PC-3 (cell line): ENCODE results near the gene GDF7. TPM values are rescaled to one million over a fixed set of nuclear protein-coding genes. Genes with fewer than 3 reads are reported as not detected.

ENCODE experiments used
- ATAC-seq: fragments of 200-7000 bp; cut with Tn5 transposase; 2 replicates; pipeline ENCODE4 v1.9.1; 2020; ENCODE audit warnings: mild to moderate bottlenecking, moderate library complexity
- BruUV-seq: library from RNA; stranded (reverse); fragments of 400-500 nt; replicated peaks from 2 replicates; lab custom pipeline; 2021; lab: Mats Ljungman, UMichigan
- CTCF ChIA-PET: fragments of 300-600 bp; sonication (Branson Sonifier 250); formaldehyde crosslinking; loops from one replicate; lab custom pipeline; 2022; ENCODE audit warnings: antibody characterized with exemption; lab: Charles Lee
- POLR2A ChIA-PET: fragments of 300-600 bp; sonication (Branson Sonifier 250); formaldehyde crosslinking; loops from one replicate; lab custom pipeline; 2022; ENCODE audit warnings: antibody characterized with exemption; ENCODE audit not compliant: unreplicated experiment; lab: Charles Lee
- DNase-seq: peaks from one replicate; pipeline ENCODE4 v3.0.0-alpha.2; 2015
- H2AFZ ChIP-seq: fragments of 300-600 bp; sonication (generic); 2 replicates; pipeline ENCODE4 v1.6.0; 2016; ENCODE audit warnings: antibody characterized with exemption, low read length
- H3F3A ChIP-seq: fragments of 300-600 bp; sonication (generic); one replicate; pipeline ENCODE4 v1.6.0; 2017; ENCODE audit warnings: antibody characterized with exemption, low read length, control low read depth, mild to moderate bottlenecking; ENCODE audit not compliant: unreplicated experiment
- H3K27ac ChIP-seq: fragments of 300-600 bp; sonication (generic); 2 replicates; pipeline ENCODE4 v1.5.1; 2016; ENCODE audit warnings: mild to moderate bottlenecking, low read length
- H3K27me3 ChIP-seq: fragments of 300-600 bp; sonication (generic); 2 replicates; pipeline ENCODE4 v1.6.1; 2016; ENCODE audit warnings: low read length, mixed read lengths
- H3K36me3 ChIP-seq: fragments of 300-600 bp; sonication (generic); 2 replicates; pipeline ENCODE4 v1.6.1; 2016; ENCODE audit warnings: low read depth, mixed run types, low read length, mixed read lengths
- H3K4me1 ChIP-seq: fragments of 300-600 bp; sonication (generic); 2 replicates; pipeline ENCODE4 v1.5.1; 2016; ENCODE audit warnings: low read length; ENCODE audit not compliant: insufficient read depth
- H3K4me2 ChIP-seq: fragments of 300-600 bp; sonication (generic); 2 replicates; pipeline ENCODE4 v1.6.0; 2016; ENCODE audit warnings: low read length
- H3K4me3 ChIP-seq: fragments of 300-600 bp; sonication (generic); 2 replicates; pipeline ENCODE4 v1.5.1; 2016; ENCODE audit warnings: mild to moderate bottlenecking, low read length, mixed read lengths
- H3K79me2 ChIP-seq: fragments of 300-600 bp; sonication (generic); 2 replicates; pipeline ENCODE4 v1.6.1; 2017; ENCODE audit warnings: low read length, mixed read lengths
- H3K9ac ChIP-seq: fragments of 300-600 bp; sonication (generic); 2 replicates; pipeline ENCODE4 v1.6.0; 2016; ENCODE audit warnings: mild to moderate bottlenecking, low read length
- H3K9me2 ChIP-seq: fragments of 300-600 bp; sonication (generic); replicated peaks from 2 replicates; pipeline ENCODE4 v1.6.1; 2016; ENCODE audit warnings: mixed run types, low read length, mixed read lengths
- H3K9me3 ChIP-seq: fragments of 300-600 bp; sonication (generic); 2 replicates; pipeline ENCODE4 v1.6.1; 2016; ENCODE audit warnings: low read length, mixed read lengths
- H4K20me1 ChIP-seq: fragments of 300-600 bp; sonication (generic); 2 replicates; pipeline ENCODE4 v1.6.1; 2016; ENCODE audit warnings: low read length, mixed read lengths
- EZH2 ChIP-seq: fragments of 300-600 bp; sonication (generic); IDR thresholded peaks from one replicate; pipeline ENCODE4 v1.6.1; 2017; ENCODE audit warnings: antibody characterized with exemption, mild to moderate bottlenecking, low read length; ENCODE audit not compliant: unreplicated experiment
- EZH2phosphoT487 ChIP-seq: fragments of 300-600 bp; sonication (generic); IDR thresholded peaks from 2 replicates; pipeline ENCODE4 v1.6.1; 2018; ENCODE audit warnings: mild to moderate bottlenecking, antibody characterized with exemption, low read length, borderline replicate concordance
- intact Hi-C: fragments of 100-400 bp; cut with micrococcal nuclease; formaldehyde crosslinking; loops from 2 replicates; pipeline ENCODE4 v1.9.0; 2023
- total RNA-seq: library from RNA; depleted of rRNA; stranded (reverse); fragments of >200 nt; gene quantifications from 2 replicates; pipeline ENCODE4 v1.2.3, GENCODE V29; 2014
- TF ChIP-seq, protein P1 (sequence below): fragments of 300-600 bp; sonication (generic); conservative IDR thresholded peaks from 2 replicates; pipeline ENCODE4 v1.5.1; 2017; ENCODE audit warnings: antibody characterized with exemption, low read depth, mild to moderate bottlenecking, low read length

The GDF7 gene
- total RNA-seq, 1 experiment from 2014 or later, result 0.04 TPM

- Histone ChIP-seq H3K27me3 (peaks cover 6% of the 10 kb centered on the region; the same call in 1 of the 2 replicates), H3K27ac (peak within 1 kb of the TSS; percentile 24), H3F3A (no peaks in the 10 kb centered on the region), H3K9me2 (no peaks in the 10 kb centered on the region), H2AFZ (peak within 1 kb of the TSS; percentile 96), H3K4me1 (peaks cover 15% of the 10 kb centered on the region), H4K20me1 (no peaks in the 10 kb centered on the region), H3K4me3 (peak within 1 kb of the TSS; percentile 74), H3K79me2 (no peaks in the 10 kb centered on the region), H3K4me2 (peak within 1 kb of the TSS; percentile 94), H3K36me3 (no peaks in the 10 kb centered on the region), H3K9ac (peak within 1 kb of the TSS; percentile 84), H3K9me3 (no peaks in the 10 kb centered on the region)
- BruUV-seq, result TSS peak; percentile 90
- intact Hi-C loops, result no loop called here
- DNase-seq (peak; percentile 91), ATAC-seq (peak; percentile 95)
- POLR2A ChIA-PET, result interaction anchor here (0.6 to 1.3 kb wide), 2 partner anchors 204 to 213 kb away, joined by 3 to 4 read pairs; partner anchors contain the start of gene RHOB
- CTCF ChIA-PET, result interaction anchor here (0.6 to 2.1 kb wide), 6 partner anchors 10 to 849 kb away, joined by 3 to 10 read pairs (median 7); partner anchors contain the start of gene RHOB
- TF ChIP-seq, protein P1, sequence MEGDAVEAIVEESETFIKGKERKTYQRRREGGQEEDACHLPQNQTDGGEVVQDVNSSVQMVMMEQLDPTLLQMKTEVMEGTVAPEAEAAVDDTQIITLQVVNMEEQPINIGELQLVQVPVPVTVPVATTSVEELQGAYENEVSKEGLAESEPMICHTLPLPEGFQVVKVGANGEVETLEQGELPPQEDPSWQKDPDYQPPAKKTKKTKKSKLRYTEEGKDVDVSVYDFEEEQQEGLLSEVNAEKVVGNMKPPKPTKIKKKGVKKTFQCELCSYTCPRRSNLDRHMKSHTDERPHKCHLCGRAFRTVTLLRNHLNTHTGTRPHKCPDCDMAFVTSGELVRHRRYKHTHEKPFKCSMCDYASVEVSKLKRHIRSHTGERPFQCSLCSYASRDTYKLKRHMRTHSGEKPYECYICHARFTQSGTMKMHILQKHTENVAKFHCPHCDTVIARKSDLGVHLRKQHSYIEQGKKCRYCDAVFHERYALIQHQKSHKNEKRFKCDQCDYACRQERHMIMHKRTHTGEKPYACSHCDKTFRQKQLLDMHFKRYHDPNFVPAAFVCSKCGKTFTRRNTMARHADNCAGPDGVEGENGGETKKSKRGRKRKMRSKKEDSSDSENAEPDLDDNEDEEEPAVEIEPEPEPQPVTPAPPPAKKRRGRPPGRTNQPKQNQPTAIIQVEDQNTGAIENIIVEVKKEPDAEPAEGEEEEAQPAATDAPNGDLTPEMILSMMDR, result peak; percentile 67
- no peak for TF ChIP-seq EZH2phosphoT487
These were observed 15.8 kb upstream of the GDF7 start, which contains the start of gene HS1BP3 for GRCh38 chr2:20650877-20651730. Gene HS1BP3, minus strand, starts transcription at chr2:20651098. Its CDS starts 35 bp downstream, at chr2:20651063.

- no TSS peak for BruUV-seq
These were observed 15.2 kb upstream of the GDF7 start for GRCh38 chr2:20651731-20652099.

More at GRCh38 chr2:20651731-20652099, 15.2 kb upstream of the GDF7 start:
- intact Hi-C loops, result no loop called here
- Histone ChIP-seq H3K27me3 (peaks cover 11% of the 10 kb centered on the region; the same call in 1 of the 2 replicates), H2AFZ (peak overlapping the region; percentile 96; the same call in 1 of the 2 replicates), H3F3A (no peaks in the 10 kb centered on the region), H3K4me2 (peak overlapping the region; percentile 94), H3K27ac (no peak overlapping the region), H3K4me3 (peak overlapping the region; percentile 74; the same call in 1 of the 2 replicates), H3K9me2 (no peaks in the 10 kb centered on the region), H3K36me3 (no peaks in the 10 kb centered on the region), H4K20me1 (no peaks in the 10 kb centered on the region), H3K9me3 (no peaks in the 10 kb centered on the region), H3K4me1 (peaks cover 15% of the 10 kb centered on the region), H3K9ac (peak overlapping the region; percentile 84), H3K79me2 (no peaks in the 10 kb centered on the region)
- CTCF ChIA-PET, result interaction anchor here (1.0 to 2.1 kb wide), 4 partner anchors 9 to 213 kb away, joined by 3 to 10 read pairs (median 10); partner anchors contain the start of gene RHOB
- POLR2A ChIA-PET, result interaction anchor here (1.3 kb wide), 1 partner anchor 205 kb away, joined by 4 read pairs; the partner anchor contains the start of gene RHOB
- TF ChIP-seq EZH2phosphoT487 (no peak), EZH2 (no peak)
- TF ChIP-seq, protein P1, result no peak
- DNase-seq, result no peak
- ATAC-seq, result no peak
